Measurements from ENCODE around the gene LONP1.
A peak's percentile ranks its signal among the peaks of the same experiment; 100 is the strongest.
"Not testable (repeated sequence)": the region's sequence is repeated elsewhere in the genome, so short reads cannot be mapped to it uniquely, and the experiment has no call there.

Gene LONP1

DNA sequence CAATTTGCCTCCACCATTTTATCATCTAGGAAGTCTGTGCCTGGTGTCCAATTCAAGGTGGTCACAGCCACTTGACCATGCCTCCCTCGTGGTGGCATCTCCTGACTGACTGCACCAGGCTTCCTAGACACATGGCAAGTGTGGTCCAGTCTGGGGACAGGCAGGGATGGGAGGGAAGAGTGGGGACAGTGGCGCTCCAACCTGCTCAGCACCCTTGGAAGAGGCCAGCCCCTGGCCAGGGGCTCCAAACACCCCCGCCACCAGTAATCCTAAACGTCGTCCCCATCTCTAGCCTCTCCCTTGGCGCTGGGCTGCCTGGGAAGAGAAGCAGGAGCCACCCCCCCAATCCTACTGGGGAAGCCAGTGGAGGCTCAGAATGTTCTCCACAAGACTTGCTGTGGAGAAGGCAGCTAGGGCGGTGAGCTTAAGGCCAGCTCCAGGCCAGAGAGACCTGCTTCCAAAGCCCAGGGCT is 27.2 kb downstream of the LONP1 start:
- DNase-seq (ENCODE audit: low spot score): no peak

DNA sequence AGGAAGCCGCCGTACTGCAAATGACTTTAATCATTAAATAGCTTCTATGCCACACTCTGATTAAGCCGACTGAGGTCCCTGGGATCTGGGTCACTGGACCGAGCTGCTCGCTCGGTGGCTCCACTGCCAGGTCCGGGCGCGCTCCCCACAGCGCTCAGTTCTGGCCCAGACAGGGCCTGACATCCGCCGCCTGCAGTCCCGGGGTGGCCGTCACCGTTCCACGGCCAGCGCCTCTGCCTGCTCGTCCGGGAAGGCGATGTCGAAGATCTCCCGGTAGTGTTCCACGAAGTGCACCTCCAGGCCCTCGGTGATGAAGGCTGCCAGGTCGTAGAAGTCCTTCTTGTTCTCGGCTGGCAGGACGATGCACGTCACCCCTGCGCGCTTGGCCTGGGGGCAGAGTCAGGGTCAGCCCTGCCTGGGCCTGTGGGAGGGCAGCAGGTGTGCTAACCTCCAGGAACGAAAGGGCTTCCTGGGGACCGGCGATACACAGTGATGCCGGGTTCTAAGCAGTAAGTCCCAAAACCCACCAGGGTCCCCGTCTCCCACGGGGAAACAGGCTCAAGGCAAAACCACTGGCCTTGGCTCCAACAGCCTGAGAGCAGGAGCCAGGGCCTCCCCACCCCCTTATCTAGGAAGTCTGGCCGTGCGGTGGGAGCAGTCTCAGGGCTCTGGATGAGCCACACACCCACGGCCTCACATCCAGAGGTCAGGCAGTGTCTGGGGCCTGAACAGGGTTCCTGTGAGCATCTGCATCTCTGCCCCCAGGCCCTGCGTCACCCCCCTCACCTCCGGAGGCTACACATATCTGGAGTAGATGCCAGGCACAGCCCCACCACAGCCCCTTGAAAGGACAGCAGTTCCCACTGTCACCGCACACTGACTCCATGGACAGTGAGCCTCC is 27.9 kb downstream of the LONP1 start:
- DNase-seq (ENCODE audit: low spot score): no peak

DNA sequence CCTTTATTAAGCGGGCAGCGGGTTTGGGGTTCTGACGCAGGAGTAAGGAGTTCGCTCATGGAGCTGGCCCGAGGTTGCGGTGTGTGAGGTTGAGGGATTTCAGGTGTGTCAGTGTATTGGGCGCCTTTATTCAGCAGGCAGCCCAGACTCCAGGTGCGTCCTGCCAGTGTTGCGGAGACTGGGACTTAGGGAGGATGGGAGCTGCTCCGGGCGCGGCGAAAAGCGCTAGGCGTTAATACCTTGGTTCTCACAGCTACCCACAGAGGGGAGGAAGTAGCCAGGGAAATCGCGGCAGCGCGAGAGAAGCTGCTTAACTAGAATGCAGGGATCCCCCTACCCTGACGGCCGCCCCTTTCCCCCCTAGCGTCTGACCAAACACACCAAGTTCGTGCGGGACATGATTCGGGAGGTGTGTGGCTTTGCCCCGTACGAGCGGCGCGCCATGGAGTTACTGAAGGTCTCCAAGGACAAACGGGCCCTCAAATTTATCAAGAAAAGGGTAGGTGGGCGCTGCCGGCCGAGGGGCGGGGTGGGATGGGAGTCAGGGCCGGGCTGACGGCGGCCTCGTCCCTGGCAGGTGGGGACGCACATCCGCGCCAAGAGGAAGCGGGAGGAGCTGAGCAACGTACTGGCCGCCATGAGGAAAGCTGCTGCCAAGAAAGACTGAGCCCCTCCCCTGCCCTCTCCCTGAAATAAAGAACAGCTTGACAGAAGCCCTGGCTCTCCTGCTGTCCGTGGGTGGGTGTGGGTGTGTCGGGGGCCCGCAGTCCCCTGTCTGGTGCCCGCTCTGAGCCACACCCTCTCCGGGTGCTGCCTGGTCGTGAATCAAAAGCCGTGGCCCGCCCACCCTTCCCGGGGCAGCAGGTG is 28.8 kb downstream of the LONP1 start:
- no peak for DNase-seq (ENCODE audit: low spot score)

DNA sequence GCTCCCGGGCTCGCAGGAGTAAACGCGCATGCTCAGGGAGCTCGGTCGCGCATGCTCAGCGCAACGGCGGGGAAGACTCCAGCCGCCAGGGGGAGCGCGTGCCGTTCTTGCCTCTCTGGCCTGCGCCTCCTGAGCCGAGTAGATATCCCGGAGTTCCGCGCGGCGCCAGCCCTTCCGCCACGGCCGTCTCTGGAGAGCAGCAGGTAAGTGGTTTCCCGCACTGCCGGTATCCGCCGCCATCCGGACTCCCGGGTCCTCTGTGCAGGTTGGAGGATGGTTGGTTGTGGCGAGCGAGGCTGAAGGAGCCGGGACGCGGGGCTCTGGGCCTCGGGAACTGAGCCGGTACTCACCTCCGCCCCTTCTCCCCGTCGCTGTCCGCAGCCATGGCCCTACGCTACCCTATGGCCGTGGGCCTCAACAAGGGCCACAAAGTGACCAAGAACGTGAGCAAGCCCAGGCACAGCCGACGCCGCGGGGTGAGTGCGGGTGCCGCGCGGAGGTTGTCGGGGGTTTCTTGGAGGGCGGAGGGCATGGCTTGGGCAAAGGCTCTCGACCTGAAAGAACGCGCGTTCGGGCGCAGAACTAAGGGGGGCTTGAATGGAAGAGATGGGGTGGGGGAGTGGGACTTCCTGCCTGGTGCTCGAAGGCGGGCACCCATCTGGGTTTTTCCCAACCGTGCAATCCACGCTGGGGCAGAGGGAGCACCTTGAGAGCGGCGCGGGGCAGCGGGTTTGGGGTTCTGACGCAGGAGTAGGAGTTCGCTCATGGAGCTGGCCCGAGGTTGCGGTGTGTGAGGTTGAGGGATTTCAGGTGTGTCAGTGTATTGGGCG is 29.6 kb downstream of the LONP1 start, which contains the start of gene RPL36:
Gene RPL36 (plus strand): TSS at position 171 of the 830 bp plus-strand sequence. CDS start 213 bp downstream, at position 384.
- DNase-seq (ENCODE audit: low spot score): peak; percentile 95

DNA sequence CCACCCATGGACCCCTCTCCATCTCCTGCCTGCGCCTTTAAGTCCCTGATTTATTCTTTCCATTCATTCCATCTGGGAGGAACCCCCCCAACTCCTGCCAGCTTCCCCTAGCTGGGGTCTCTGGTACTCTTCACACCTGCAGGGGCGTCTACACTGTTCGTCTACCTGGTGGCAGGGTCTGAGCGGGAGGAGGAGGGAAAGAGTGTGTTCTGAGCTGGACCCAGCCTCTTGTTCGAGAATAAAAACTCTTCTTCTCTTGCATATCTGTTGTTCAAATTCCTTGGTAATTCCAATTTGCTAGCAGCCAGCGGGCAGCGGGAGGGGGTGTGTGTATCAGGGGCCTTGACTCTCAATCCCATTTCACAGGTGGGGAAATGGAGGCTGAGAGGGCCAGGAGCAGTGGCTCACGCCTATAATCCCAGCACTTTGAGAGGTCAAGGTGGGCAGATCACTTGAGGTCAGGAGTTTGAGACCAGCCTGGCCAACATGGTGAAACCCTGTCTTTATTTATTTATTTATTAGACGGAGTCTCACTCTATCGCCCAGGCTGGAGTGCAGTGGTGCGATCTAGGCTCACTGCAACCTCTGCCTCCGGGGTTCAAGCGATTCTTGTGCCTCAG is 31.6 kb downstream of the LONP1 start:
- not testable (repeated sequence) for DNase-seq (ENCODE audit: low spot score)

DNA sequence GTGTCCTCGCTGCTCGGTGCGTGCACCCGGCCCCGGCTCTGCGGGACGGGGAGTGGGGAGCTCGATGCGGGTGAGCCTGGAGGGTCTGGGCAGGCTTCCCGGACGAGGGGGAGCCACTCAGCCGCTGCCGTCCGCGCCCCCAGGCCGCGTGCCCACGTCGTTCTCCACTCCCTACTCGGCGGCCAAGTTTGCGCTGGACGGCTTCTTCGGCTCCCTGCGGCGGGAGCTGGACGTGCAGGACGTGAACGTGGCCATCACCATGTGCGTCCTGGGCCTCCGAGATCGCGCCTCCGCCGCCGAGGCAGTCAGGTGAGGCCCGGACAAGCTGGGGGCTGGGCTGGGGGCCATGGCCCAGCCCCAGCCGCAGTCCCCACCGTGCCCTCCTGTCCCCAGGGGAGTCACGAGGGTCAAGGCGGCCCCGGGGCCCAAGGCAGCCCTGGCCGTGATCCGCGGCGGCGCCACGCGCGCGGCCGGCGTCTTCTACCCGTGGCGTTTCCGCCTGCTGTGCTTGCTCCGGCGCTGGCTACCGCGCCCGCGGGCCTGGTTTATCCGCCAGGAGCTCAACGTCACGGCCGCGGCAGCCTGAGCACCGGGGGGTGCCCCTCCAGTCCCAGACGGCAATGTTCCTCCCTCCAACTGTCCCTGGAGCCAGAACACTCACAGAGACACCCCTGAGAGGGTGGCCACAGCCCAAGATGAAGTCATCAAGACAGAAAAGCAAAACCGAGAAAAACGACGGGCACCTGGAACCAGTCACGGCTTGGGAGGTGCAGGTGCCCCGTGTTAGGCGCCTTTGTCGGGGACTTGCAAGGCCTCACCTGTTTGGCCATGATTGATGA is 32.4 kb downstream of the LONP1 start:
- DNase-seq (ENCODE audit: low spot score): no peak

DNA sequence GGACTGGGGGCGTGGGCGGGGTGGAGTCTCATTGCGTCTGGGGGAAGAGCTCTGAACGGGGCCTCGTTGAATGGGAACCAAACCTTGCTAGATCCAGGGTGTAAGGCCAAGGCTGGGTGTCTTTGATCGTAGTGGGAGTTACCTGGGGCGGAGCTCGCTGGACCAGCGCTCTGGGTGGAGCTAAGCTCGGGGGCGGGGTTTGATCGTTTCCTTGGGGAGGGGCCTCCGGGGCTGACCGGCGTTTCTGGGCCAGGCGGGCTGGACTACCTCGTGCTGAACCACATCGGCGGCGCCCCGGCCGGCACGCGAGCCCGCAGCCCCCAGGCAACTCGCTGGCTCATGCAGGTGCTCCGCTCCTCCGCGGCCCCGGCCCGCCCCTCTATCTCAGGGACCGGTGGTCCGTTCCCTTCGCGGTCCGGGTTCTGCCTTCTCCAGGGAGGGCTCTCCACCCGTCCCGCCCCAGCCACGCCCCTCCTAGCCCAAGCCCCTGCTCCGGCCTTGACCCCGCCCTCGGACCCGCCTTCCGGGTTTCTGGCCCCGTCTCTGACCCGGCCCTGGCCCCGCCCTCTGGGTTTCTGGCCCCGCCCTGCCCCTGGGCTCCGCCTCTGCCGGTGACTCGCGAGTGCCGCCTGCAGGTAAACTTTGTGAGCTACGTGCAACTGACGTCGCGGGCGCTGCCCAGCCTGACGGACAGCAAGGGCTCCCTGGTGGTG is 33.1 kb downstream of the LONP1 start:
- DNase-seq (ENCODE audit: low spot score): peak; percentile 96

DNA sequence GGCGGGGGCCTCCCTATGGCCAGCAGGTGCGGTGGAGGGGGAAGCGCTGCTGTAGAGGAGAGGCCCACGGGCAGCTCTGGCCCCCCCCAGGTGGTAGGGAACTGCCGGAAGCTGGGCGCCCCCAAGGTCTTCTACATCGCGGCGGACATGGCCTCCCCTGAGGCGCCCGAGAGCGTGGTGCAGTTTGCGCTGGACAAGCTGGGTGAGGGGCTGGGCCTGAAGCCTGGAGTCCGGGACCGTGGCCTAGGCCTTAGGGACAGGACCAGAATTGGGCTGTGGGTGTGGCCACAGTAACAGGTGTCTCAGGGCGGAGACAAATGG is 33.7 kb downstream of the LONP1 start:
- DNase-seq (ENCODE audit: low spot score): no peak

DNA sequence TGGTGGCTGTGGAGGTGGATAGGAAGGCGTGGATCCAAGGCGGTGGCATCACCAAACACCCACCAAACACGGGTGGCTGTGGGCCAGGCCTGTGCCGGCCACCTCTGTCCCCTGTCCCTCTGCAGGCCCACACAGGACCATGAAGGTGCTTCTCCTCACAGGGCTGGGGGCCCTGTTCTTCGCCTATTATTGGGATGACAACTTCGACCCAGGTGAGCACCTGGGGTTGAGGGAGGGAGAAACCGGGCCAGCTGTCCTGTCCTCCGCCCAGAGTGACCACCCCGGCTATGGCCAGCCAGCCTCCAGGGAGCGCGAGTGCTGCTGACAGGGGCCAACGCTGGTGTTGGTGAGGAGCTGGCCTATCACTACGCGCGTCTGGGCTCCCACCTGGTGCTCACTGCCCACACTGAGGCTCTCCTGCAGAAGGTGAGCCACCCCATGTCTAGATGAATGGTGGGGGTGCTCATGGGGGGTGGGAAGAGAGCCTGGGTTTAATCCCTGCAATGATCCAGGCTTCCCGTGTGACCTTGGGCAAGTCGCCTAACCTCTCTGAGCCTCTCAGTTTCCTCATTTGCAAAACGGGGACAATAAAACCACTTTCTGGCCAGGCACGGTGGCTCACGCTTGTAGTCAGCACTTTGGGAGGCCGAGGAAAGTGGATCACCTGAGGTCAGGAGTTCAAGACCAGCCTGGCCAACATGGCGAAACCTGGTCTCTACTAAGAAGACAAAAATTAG is 35.1 kb downstream of the LONP1 start:
- no peak for DNase-seq (ENCODE audit: low spot score)

DNA sequence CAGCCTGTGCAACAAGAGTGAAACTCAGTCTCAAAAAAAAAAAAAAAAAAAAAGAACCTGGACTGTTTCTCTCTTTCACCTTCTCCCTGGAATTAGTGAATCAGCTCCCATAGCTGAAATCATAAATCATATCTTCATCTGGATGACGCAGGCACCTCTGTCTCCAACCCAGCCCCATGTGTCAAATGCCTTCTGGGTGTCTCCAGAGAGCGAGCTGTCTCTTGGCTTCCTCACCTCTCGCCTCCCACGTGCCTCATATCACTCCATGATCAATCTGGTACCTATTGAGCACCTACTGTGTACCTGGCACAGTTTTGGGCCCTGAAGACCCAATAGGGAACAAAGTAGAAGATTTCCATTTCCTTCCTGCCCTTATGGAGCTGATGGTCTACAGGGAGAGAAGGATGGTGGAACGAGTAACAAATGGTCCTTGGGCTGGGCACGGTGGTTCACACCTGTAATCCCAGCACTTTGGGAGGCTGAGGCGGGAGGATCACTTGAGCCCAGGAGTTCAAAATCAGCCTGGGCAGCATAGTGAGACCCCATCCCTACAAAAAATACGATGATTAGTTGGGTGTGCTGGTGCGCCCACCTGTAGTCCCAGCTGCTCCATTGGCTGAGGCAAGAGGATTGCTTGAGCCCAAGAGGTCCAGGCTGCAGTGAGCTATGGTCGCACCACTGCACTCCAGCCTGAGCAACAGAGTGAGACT is 36.6 kb downstream of the LONP1 start:
- DNase-seq (ENCODE audit: low spot score): no peak

DNA sequence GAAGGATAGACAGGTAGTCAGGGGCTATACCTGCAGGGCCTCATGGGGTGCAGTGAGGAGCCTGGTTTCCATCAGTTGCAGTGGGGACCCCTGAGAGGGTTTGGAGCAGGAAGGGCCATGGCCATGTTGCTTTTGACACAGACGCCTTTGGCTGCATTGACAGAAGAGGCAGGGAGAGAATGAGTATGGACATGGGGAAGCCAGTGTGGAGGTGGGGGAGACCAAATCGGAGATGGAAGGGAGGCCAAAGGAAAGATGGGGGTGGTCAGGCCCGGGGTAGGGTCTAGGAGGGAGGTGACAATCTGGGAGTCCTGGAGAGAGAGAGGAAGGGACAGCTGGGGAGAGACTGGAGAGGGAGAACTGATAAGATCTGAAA is 37.9 kb downstream of the LONP1 start:
- DNase-seq (ENCODE audit: low spot score): no peak

DNA sequence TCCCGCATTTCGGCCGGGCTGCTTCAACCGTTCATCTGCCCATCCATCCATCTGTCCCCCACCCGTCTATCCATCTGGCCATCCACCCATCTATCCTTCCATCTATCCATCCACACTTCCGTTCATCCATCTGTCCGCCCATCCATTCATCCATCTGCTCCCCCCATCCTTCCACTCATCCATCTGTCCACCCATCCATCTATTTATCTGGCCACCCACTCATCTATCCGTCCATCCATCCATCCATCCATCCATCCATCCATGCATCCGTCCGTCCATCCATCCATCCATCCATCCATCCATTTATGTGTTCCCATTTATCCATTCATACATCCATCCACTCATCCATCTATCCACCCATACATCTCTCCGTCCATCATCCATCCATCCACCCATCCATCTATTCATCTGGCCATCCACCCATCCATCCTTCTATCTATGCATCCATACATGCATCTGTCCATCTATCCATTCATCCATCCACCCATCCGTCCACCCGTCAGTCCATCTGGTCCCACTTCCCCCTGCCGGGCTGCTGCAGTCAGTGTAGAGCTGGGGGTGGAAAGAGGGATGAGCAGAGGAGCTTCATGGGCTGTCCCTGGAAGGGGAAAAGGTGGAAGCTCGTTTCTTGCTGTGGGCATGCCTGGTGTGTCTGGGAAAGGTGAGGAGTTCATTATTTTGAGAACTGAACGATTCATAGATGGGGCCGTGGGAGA is 38.4 kb downstream of the LONP1 start:
- DNase-seq (ENCODE audit: low spot score): no peak

DNA sequence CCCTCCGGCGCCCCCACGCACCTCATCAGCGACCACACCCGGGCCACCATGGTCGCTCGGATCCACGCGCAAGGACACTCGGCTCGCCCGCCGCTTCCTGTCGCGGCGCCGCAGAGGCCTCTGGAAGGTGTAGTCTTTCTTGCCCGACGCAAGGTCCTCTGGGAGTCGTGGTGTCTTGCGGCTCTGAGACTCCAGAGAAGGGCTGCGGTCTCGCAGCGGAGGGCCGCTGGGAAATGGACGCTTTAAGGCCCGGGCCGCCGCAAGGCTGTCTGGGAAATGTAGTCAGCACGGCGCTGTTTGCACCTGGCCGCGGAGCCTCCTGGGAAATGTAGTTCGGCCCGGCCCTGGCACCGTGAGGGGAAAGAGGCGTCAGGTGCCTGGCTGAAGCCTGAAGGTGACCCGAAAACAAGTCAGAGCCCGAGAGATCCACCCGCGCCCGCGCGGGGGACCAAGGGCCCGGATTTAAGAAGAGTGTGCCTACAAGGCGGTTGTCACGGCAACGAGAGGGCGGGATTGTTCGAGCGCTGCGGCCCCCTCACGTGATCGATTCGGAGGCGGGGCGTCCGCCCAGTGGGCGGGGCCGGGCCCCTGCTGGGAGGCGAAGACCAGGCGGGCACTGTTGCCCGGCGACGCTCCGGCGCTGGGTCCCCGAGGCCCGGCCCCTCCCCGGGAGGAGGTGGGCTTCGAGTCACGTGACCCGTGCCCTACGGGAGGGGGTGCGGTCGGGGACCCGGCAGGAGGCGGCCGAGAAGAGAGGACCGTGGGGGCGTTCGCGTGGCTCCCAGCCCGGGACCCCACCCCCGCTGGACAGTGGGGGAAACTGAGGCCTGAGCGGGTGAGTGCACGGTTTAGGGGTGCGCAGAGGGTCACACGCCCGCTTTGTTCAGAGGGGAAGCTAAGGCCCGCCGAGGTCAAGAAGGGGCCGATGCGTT is 39.2 kb downstream of the LONP1 start, which contains the start of the genes HSD11B1L and MICOS13:
Gene HSD11B1L (plus strand): TSS at position 591 of the 932 bp plus-strand sequence. CDS start 3,806 bp downstream, outside the sequence.
Gene MICOS13 (minus strand): TSS at position 80 of the 932 bp plus-strand sequence. CDS start 30 bp downstream, at position 50.
- DNase-seq (ENCODE audit: low spot score): peak; percentile 98

DNA sequence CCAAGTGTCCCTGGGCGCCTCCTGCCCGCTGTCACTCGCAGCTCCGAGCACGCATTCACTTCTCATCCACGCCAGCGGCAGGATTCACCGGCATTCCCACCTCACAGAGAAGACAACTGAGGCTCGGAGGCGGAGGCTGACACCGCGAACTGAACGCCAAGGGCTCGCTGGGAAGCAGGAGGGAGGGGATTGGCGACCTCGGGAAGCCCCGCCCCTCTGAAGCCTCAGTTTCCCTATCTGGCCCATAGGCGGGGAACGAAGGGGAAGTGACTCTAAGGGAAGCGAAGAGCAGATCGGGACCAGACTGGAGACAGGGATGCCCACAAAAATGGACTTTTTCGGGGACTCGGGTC is 39.9 kb downstream of the LONP1 start:
- peak; percentile 26 for DNase-seq (ENCODE audit: low spot score)

DNA sequence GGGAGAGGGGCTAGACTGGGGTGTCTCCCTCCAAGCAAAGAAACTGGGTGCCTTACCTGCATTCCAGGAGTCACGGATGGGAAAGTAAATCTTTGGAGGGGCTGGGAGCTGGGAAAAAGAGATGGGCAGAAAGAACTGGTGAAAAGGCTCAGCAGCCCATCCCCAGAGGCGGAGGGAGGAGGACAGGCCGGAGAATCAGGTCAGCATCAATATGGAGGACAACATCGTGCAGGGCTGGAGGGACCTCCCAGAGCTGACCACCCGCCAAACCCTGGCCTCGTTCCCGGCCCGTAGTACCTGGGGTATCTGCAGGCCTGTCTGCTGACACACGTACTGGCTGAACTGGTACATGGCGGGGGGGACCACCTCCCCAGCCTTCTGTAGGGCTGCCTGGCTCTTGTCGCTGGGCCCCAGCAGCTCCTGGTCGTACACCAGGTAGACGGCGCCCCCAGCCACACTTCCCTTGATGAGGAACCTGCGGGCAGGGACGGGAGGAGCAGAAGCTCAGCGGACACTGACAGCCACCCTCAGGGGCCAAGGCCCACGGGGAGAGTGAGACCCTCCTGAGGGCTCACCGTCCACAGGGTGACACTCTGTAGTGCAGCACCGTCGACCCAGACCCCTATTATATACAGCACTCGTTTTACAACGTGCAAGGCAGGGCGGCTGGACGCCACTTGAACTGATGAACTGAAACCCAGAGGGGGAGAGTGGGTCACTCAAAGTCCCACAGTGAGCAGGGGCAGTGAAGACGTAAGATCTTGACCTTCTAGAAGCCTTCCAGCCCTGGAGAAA is 40.5 kb downstream of the LONP1 start:
- no peak for DNase-seq (ENCODE audit: low spot score)

Data from kidney capillary endothelial cell (primary cell).